Stimulated activated CD4-positive, alpha-beta T cell treated with anti-CD3 and anti-CD28 coated beads, TNF-alpha, amount 100 ng/mL, for 1 hour (primary cell): ENCODE measurements around the gene RHBDD1.
"Not testable (repeated sequence)": the region's sequence is repeated elsewhere in the genome, so short reads cannot be mapped to it uniquely, and the experiment has no call there.

Source experiments
- DNase-seq, 3 donors: peaks; one replicate each; pipeline ENCODE4 v3.0.0-alpha.2; 2020; ENCODE audit warnings: low read depth in 3 of 3, low spot score in 1 of 3

The RHBDD1 gene

GRCh38 chr2:226839951-226840350 is 4.1 kb downstream of the RHBDD1 start:
- DNase-seq: no peak

GRCh38 chr2:226843001-226843400 is 7.1 kb downstream of the RHBDD1 start:
- not testable (repeated sequence) for DNase-seq

DNA sequence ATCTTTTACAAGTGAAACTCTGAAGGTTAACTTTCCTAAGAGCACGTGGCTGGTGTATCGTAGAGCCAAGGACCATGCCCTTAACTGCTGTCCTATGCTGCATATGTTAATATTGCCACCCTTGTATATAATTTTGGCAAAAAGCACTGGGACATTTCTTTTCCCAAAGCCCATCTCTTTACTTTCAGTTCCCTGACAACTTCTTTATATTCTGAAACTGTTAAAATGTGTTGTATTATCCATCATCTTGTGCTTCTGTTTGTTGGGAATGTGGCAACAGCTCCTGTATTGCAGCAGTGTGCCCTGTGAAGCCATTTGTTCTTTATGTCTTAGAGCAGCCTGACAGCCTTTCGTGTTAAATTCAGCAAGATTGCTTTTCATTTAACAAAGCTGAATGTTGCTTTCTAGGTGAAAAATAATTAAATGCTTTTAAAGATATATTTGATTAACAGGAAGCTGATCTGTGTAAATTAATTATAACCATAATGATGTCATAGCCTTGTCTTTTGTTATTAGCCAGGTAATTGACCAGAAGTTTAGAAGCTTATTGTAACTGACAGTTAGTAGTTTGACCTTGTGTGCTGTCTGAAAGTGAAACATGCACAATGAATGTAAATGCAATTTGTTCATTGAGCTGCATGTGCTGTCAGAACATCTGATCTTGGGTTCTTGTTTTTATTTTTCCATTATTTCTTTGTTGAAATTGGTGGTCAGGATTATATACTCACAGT is 9.7 kb downstream of the RHBDD1 start:
- no peak for DNase-seq

GRCh38 chr2:226847090-226847489 is 11.2 kb downstream of the RHBDD1 start:
- no peak for DNase-seq

DNA sequence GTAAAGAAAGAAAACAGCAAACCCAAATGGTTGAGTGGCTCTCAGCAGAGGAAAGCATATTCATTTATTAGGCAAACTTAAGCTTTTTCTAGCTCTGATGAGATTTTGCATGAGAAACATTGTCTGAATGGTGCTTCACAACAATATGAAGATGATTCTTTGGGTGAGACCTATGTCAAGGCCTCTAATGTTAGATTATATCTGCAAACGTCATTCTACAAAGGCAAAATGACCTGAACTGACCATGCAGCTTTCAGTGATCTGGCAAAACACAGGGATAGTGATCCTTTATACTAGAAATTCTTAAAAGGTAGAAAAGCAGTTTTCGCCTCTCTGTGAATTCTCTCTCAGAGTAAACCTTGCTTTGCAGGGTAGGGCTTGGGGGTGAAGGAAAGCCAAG is 11.7 kb downstream of the RHBDD1 start:
- DNase-seq: no peak

- DNase-seq: no peak
These were observed 13.5 kb downstream of the RHBDD1 start for GRCh38 chr2:226849349-226849748.

DNA sequence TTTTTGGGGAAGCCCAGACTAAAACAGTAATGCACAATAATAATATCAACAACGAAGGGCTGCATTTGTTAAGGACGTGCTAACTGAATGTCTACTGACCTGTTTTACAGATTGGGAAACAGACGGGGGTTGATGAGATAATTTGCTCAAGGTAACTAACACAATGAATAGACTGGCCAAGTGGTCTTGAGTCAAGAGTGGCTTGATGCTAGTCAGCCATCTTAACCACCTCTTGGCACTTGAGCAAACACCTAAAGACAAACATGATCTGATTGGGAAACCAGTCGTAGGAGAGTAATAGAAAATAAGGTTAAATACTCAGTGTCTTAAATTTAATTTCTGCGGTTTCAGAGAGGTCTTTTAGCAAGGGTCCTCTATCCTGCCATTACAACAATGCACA is 14.2 kb downstream of the RHBDD1 start:
- no peak for DNase-seq

DNA sequence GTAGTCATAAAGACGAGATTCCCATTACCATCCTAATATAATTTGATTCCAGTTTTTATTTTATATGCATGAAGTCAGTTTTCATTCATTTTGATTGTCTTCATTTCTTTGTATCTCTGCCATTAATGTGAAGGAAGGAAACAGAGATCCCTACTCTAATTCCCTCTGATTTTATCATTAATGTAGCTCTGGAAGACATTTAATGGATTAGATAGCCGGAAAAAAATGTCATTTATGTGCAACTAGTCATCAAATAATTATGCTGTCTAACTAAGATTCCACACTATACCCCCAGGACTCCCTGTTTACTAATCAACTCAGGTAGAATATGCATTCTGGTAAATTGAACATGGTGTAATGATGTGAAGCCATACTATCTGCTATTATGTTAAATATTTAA is 19.9 kb downstream of the RHBDD1 start:
- no peak for DNase-seq

DNA sequence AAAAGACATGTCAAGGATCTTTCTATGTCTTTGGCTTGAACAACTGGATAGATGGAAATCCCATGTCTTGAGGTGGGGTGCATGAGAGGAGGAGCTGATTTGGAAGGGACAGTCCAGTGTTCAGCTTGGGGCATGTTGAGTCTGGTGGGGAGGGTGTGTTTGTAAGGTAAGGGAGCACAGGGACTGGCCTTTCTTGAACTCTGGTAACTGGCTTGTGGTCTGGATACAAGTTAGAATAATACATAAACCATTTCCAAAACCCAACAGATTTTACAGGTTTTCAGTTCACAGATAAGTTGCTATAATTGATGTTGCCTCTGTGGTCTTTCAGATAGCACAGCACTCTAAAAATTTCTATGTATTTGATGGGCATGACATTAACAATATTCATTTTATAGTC is 24.2 kb downstream of the RHBDD1 start:
- DNase-seq: no peak

DNA sequence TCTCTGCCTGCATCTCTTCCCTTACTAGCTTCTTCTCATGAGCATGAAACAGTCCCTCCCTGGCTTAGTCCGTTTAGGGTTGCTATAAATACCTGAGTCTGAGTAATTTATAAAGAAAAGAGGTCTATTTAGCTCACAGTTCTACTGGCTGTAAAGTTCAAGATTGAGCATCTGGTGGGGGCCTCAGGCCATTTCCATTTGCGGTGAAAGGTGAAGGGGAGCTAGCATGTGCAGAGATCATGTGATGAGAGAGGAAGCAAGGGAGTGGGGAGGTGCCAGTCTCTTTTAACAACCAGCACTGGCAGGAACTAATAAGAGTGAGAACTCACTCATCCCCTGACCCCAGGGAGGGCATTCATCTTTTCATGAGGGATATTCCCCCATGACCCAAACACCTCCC is 26.8 kb downstream of the RHBDD1 start:
- DNase-seq: no peak

GRCh38 chr2:226865273-226865672 is 29.4 kb downstream of the RHBDD1 start:
- no peak for DNase-seq

- no peak for DNase-seq
These were observed 29.9 kb downstream of the RHBDD1 start for GRCh38 chr2:226865710-226866109.

DNA sequence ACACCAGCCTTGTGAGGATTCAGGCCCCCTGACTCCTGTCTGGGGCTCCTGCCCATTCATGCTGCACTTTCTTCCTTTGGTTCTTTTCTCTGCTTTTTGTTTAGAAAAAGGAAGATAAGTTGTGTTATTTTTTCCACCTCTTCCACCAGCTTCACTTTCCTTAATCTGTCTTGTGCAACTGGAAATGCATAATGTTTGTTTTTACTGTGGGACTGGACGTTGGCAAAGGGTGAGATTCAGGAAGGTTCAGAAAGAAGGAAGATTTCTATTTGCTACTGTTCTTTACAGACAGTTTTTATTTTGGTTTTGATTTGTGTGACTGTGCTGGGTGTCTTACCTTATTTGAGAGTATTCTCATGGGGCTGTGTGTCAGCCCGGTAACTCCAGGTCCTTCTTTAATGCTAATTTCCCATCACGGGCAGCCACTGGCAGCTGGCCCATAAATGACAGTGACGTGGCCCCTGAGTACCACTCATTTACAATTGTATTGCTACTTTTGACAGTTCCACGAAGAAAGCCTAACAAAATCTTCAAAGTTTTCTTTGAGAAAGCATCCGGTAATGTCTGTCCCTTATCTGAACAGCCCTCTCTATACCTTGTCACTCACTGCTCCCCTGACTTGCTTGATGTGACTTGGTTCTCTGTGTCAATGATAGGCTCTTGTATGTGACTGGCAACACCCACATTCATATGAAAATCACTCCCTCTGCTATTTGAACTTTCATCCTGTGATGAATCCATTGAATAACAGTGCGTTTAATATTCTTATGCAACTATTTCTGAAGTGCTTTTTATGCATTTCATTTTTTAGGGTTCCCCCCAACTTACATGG is 32.7 kb downstream of the RHBDD1 start:
- DNase-seq: no peak

GRCh38 chr2:226869371-226869770 is 33.5 kb downstream of the RHBDD1 start:
- no peak for DNase-seq

GRCh38 chr2:226873051-226873620 is 37.3 kb downstream of the RHBDD1 start:
- DNase-seq: no peak

DNA sequence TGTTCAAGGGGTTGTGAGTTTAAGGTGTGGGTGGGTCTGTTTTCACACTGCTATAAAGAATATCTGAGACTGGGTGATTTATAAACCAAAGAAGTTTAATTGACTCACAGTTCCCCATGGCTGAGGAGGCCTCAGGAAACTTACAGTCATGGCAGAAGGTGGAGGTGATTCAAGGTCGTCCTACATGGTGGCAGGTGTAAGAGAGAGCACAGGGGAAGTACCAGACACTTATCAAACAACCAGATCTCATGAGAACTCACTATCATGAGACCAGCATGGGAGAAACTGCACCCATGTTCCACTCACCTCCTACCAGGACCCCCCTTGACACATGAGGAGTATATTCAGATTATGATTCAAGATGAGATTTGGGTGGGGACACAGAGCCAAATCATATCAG is 38.0 kb downstream of the RHBDD1 start:
- no peak for DNase-seq

GRCh38 chr2:226874749-226875148 is 38.9 kb downstream of the RHBDD1 start:
- DNase-seq: no peak

DNA sequence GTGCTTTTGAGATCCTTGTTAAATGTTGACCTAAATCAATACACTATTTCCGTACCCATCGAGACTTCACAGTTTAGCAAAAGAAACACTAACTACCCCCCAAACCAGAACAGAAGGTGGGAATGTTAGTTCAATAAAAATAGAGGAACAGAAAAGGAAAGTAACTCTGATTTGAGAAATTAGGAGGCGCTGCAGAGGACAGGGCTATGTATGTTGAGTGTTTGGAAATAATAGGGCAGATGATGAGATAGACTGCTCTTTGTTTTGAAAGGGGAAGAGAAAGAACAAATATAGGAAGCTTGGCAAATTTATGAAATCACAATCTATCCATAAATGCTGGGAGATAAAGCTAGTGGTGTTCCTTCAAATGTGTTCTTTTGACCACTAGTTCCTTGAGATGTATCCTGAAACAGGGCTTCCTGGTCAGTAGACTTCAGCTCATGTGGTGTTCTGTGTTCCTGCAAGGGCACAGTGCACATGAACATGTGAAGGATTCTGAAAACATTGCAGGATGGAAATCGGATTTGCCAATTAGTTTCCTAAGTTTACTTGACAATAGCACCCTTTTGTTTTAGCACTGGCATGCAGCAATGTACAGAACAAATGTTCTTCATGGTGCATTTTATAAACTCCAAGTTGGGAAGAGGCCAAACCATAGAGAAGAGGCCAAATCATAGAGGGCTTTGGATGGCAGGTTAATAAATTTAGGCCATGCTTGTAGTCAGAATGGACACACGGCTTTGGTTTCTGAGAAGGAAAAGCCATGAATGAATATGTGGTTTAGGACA is 39.8 kb downstream of the RHBDD1 start:
- DNase-seq: no peak

DNA sequence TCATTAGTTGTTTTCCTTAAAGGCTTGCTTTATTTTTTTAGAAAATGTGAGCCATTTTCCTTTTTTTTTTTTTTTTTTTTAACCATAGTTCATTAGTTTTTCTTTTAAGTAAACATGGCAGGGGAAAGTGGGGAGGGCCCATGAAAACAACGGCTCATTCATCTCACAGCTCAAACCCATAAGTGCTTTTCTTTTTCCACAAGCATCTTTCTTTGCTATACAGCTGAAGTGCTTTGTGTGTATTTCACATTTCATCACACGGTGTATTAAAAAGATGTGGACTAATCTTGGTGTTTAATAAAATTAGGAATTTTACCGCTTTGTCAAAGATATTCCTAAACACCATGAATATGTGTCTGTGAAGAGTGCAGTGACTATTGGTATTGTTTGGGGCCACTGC is 41.6 kb downstream of the RHBDD1 start:
- no peak for DNase-seq

DNA sequence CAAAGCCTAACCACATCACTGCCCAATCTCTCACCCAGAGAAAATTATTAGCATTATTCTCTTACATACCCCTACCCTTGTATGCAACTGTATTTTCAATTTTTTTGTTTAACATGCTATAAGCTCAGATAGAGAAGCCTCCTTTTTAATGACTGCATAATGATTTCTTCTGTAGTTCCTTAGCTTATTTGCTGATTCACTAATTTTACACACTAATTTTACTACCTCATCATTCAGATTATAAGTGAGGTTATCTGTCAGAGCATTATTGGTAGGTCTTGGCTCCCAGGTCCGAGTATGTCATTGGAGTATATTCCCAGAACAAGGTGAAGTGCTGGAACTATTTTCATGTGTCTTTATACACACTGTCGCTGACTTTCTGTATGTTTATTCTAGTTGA is 45.4 kb downstream of the RHBDD1 start:
- DNase-seq: no peak

- no peak for DNase-seq
These were observed 46.8 kb downstream of the RHBDD1 start for GRCh38 chr2:226882606-226883005.
